ENCODE results near the gene PLCH2. TPM values are rescaled to one million over a fixed set of nuclear protein-coding genes. Genes with fewer than 3 reads are reported as not detected.

PLCH2 gene
- total and polyA plus RNA-seq, 8 donors, result 0.67 to 6.5 (median 3.7) TPM

DNA sequence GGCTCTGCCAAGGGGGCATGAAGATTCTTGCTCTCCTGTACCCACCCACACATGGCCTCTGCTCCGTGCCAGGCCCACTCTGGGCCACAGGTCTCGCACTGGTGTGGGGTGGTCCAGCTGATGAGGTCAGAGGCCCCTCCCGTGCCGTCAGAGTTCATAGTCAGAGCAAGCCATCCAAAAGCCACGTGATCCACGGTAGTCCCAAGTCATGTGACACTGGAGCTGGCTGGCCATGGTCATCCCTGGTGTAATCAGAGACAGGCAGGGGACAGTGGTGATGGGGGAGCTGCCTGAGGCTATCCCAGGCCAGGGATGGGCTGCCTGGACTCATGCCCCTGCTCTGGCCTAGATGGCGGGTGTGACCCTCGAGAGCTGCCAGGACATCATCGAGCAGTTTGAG lies 10.5 kb downstream of the PLCH2 start:
- no peaks in the 10 kb centered on the region for H3K4me1 ChIP-seq
- TF ChIP-seq, protein P1, sequence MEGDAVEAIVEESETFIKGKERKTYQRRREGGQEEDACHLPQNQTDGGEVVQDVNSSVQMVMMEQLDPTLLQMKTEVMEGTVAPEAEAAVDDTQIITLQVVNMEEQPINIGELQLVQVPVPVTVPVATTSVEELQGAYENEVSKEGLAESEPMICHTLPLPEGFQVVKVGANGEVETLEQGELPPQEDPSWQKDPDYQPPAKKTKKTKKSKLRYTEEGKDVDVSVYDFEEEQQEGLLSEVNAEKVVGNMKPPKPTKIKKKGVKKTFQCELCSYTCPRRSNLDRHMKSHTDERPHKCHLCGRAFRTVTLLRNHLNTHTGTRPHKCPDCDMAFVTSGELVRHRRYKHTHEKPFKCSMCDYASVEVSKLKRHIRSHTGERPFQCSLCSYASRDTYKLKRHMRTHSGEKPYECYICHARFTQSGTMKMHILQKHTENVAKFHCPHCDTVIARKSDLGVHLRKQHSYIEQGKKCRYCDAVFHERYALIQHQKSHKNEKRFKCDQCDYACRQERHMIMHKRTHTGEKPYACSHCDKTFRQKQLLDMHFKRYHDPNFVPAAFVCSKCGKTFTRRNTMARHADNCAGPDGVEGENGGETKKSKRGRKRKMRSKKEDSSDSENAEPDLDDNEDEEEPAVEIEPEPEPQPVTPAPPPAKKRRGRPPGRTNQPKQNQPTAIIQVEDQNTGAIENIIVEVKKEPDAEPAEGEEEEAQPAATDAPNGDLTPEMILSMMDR (IDR thresholded peaks at IDR 0.05), result no peak
- intact Hi-C loops (cut with DNase I), result no loop called here
- no peaks in the 10 kb centered on the region for H3K36me3 ChIP-seq
- H3K27ac ChIP-seq, result no peak overlapping the region
- no peak overlapping the region for H3K4me3 ChIP-seq
- peaks cover 0 to 20% of the 10 kb centered on the region in 2 donors for H3K9me3 ChIP-seq
- peaks cover 0 to 8% of the 10 kb centered on the region in 2 donors for H3K27me3 ChIP-seq
- DNase-seq (no peak), ATAC-seq (no peak)

DNA sequence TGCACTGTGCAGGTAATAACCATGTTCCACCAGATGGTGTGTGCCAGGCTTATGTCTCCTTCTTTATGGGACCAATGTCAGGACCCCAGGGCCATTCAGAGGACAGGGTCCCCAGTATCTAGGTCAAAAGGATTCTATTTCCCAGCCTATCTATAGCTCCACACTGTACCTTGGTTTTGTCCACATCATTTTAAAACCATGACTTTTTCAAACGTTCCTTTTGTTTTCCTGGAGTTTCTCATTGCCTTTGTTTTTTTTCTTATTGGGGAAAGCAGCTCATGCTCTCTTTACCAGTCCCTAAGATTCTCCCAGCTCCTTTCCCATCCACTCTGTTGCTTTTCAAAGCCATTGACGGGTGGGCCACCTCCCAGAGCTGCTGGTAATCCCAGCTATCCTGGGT lies 12.6 kb downstream of the PLCH2 start:
- no peak overlapping the region for H3K27ac ChIP-seq
- H3K4me1 ChIP-seq, result no peaks in the 10 kb centered on the region
- peaks cover 0 to 20% of the 10 kb centered on the region in 2 donors for H3K9me3 ChIP-seq
- H3K36me3 ChIP-seq, result no peaks in the 10 kb centered on the region
- no peak overlapping the region for H3K4me3 ChIP-seq
- DNase-seq (no peak), ATAC-seq (no peak)
- H3K27me3 ChIP-seq, result peaks cover 0 to 29% of the 10 kb centered on the region in 2 donors
- intact Hi-C loops (cut with DNase I), result no loop called here
- TF ChIP-seq, protein P1 (IDR thresholded peaks at IDR 0.05), result no peak

DNA sequence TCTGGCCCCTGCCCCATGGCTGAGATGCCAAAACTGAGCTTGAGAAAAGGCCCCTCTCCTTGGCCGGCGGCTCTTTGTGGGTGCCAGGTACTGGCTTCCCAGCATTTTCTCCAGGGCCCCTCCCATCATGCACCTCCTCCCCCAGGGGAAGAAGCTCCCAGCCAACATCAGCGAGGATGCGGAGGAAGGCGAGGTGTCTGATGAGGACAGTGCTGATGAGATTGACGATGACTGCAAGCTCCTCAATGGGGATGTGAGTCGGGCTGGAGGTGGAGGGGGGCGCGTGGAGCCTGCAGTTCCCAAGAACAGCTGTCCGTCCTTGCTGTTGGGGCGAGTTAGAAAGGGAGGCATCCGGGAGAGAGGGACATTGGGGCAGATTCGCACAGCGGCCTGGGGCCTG lies 13.5 kb downstream of the PLCH2 start:
- intact Hi-C loops (cut with DNase I), result no loop called here
- H3K36me3 ChIP-seq, result no peaks in the 10 kb centered on the region
- H3K27ac ChIP-seq, result no peak overlapping the region
- DNase-seq (no peak), ATAC-seq (no peak)
- H3K4me1 ChIP-seq, result no peaks in the 10 kb centered on the region
- H3K27me3 ChIP-seq, result peaks cover 0 to 35% of the 10 kb centered on the region in 2 donors
- peaks cover 0 to 20% of the 10 kb centered on the region in 2 donors for H3K9me3 ChIP-seq
- H3K4me3 ChIP-seq, result no peak overlapping the region
- TF ChIP-seq, protein P1 (IDR thresholded peaks at IDR 0.05), result no peak

DNA sequence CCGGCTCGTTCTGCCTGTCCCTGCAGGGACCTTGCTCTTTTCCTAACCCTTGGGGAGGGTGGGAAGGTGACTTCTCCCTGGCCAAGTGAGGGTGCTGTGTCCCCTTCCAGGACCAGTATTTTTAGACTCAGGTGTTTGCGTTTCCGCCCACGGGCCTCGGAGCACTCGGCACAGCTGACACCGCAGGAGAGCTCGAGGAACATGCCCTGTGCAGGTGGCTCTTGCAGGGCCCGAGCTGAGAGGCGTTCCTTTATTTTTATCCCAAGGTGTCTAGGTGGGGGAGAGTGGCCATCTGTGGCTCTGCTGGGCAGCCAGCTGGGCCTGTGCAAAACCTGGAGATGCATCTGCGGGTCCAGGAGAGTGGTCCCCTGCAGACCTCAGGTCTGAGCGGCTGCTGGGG lies 16.0 kb downstream of the PLCH2 start:
- DNase-seq (no peak), ATAC-seq (no peak)
- intact Hi-C loops (cut with DNase I), result no loop called here
- Histone ChIP-seq H3K27me3 (peaks cover 0 to 40% of the 10 kb centered on the region in 2 donors), H3K36me3 (no peaks in the 10 kb centered on the region), H3K4me1 (no peaks in the 10 kb centered on the region), H3K9me3 (peaks cover 0 to 20% of the 10 kb centered on the region in 2 donors), H3K27ac (no peak overlapping the region), H3K4me3 (no peak overlapping the region)
- TF ChIP-seq, protein P1 (IDR thresholded peaks at IDR 0.05), result no peak

DNA sequence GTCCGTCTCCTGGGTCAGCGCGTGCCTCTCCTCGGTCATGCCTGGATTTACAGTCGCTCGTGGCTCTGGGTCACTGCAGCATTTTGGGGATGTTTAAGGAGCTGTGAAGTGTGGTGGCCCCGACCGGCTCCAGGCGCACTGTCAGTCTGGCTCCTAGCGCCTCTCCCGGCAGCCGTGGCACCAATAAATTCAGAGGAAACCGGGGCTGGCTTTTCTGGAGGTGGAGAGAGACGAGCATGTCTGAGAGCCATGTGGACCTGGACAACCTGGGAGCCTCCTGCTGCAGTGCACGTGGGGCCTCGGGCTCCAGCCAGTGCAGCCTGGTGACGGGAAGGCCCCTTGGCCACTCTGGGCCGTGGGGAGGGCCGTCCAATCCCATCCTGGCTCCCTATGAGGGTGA lies 17.1 kb downstream of the PLCH2 start:
- ATAC-seq (no peak), DNase-seq (no peak)
- intact Hi-C loops (cut with DNase I), result no loop called here
- TF ChIP-seq, protein P1 (IDR thresholded peaks at IDR 0.05), result no peak
- Histone ChIP-seq H3K27me3 (peaks cover 0 to 52% of the 10 kb centered on the region in 2 donors), H3K36me3 (no peaks in the 10 kb centered on the region), H3K9me3 (peaks cover 0 to 13% of the 10 kb centered on the region in 2 donors), H3K4me3 (no peak overlapping the region), H3K4me1 (no peaks in the 10 kb centered on the region), H3K27ac (no peak overlapping the region)

Measured in left lung (tissue), 10 donors.